ENCODE data around the gene RAB5B. TPM values are rescaled to one million over a fixed set of nuclear protein-coding genes. Genes with fewer than 3 reads are reported as not detected.
A peak's percentile ranks its signal among the peaks of the same experiment; 100 is the strongest.

RAB5B gene
- total and polyA plus RNA-seq, 7 donors: 82.8 to 113 (median 101) TPM

GRCh38 chr12:55972042-55972441 lies 1.8 kb upstream of the RAB5B start:
- DNase-seq: peak; percentile 40
- H3K4me1 ChIP-seq: peaks cover 0 to 49% (median 36%) of the 10 kb centered on the region in 4 donors
- H3K27ac ChIP-seq: peak overlapping the region; percentile 86 to 92 (median 90)
- intact Hi-C loops (cut with DNase I): no loop called here
- H3K4me3 ChIP-seq: peak overlapping the region in 1 of 4 donors; percentile 62
- H3K36me3 ChIP-seq: peaks cover 0 to 13% (median 0%) of the 10 kb centered on the region in 4 donors
- no peak for TF ChIP-seq POLR2A (IDR thresholded peaks at IDR 0.05)
- TF ChIP-seq EP300 (IDR thresholded peaks at IDR 0.05): no peak
- TF ChIP-seq CTCF (IDR thresholded peaks at IDR 0.05): no peak
- TF ChIP-seq POLR2AphosphoS5 (IDR thresholded peaks at IDR 0.05): no peak
- H3K9me3 ChIP-seq: no peaks in the 10 kb centered on the region
- WGBS, 2 donors: 50 to 69% methylated on average over 3 of the region's 3 CpGs
- no peaks in the 10 kb centered on the region for H3K27me3 ChIP-seq

GRCh38 chr12:55972456-55972855 lies 1.4 kb upstream of the RAB5B start:
- no peaks in the 10 kb centered on the region for H3K27me3 ChIP-seq
- H3K4me1 ChIP-seq: peaks cover 0 to 50% (median 34%) of the 10 kb centered on the region in 4 donors
- H3K4me3 ChIP-seq: peak overlapping the region in 3 of 4 donors; percentile 54 to 62 (median 59)
- intact Hi-C loops (cut with DNase I): no loop called here
- WGBS, 2 donors: 13 to 31% methylated on average over 1 of the region's 1 CpG
- peak overlapping the region; percentile 86 to 92 (median 90) for H3K27ac ChIP-seq
- H3K9me3 ChIP-seq: no peaks in the 10 kb centered on the region
- TF ChIP-seq EP300 (IDR thresholded peaks at IDR 0.05): no peak
- TF ChIP-seq CTCF (IDR thresholded peaks at IDR 0.05): no peak
- TF ChIP-seq POLR2A (IDR thresholded peaks at IDR 0.05): no peak
- no peak for TF ChIP-seq POLR2AphosphoS5 (IDR thresholded peaks at IDR 0.05)
- no peak for DNase-seq
- peaks cover 0 to 14% (median 0%) of the 10 kb centered on the region in 4 donors for H3K36me3 ChIP-seq

GRCh38 chr12:55972911-55973598 lies 823 bp upstream of the RAB5B start:
- WGBS, 2 donors: 0 to 1% methylated on average over 18 of the region's 18 CpGs
- intact Hi-C loops (cut with DNase I): no loop called here
- TF ChIP-seq POLR2A (IDR thresholded peaks at IDR 0.05): peak; percentile 80 to 85
- no peak for TF ChIP-seq EP300 (IDR thresholded peaks at IDR 0.05)
- TF ChIP-seq POLR2AphosphoS5 (IDR thresholded peaks at IDR 0.05): peak; percentile 79 to 92 (median 90)

GRCh38 chr12:55974308-55974730 lies 441 bp downstream of the RAB5B start:
- peaks cover 0 to 11% (median 0%) of the 10 kb centered on the region in 4 donors for H3K36me3 ChIP-seq
- peak; percentile 82 for DNase-seq
- H3K27ac ChIP-seq: peak overlapping the region; percentile 93 to 99 (median 96)
- peak overlapping the region; percentile 84 to 100 (median 92) for H3K4me3 ChIP-seq
- H3K4me1 ChIP-seq: peaks cover 0 to 51% (median 34%) of the 10 kb centered on the region in 4 donors
- 0 to 1% methylated on average over 15 of the region's 15 CpGs for WGBS, 2 donors
- no peaks in the 10 kb centered on the region for H3K27me3 ChIP-seq
- no peak for TF ChIP-seq POLR2A (IDR thresholded peaks at IDR 0.05)
- TF ChIP-seq EP300 (IDR thresholded peaks at IDR 0.05): no peak
- TF ChIP-seq POLR2AphosphoS5 (IDR thresholded peaks at IDR 0.05): no peak
- no peak for TF ChIP-seq CTCF (IDR thresholded peaks at IDR 0.05)
- no peaks in the 10 kb centered on the region for H3K9me3 ChIP-seq
- intact Hi-C loops (cut with DNase I): loop anchor here (1.0 kb wide), 1 partner anchor 22 kb away; no protein-coding TSS in a partner anchor

More at GRCh38 chr12:55972911-55973598, 823 bp upstream of the RAB5B start:
- DNase-seq: no peak
- H3K27ac ChIP-seq: peak overlapping the region; percentile 86 to 92 (median 90)
- H3K36me3 ChIP-seq: peaks cover 0 to 14% (median 0%) of the 10 kb centered on the region in 4 donors
- no peaks in the 10 kb centered on the region for H3K9me3 ChIP-seq
- peaks cover 0 to 47% (median 33%) of the 10 kb centered on the region in 4 donors for H3K4me1 ChIP-seq
- no peaks in the 10 kb centered on the region for H3K27me3 ChIP-seq
- peak overlapping the region; percentile 47 to 62 (median 56) for H3K4me3 ChIP-seq

GRCh38 chr12:55978393-55978792 lies 4.5 kb downstream of the RAB5B start:
- Histone ChIP-seq H3K4me3 (no peak overlapping the region), H3K36me3 (peaks cover 0 to 29% (median 9%) of the 10 kb centered on the region in 4 donors), H3K27me3 (no peaks in the 10 kb centered on the region), H3K4me1 (peaks cover 0 to 45% (median 28%) of the 10 kb centered on the region in 4 donors), H3K27ac (no peak overlapping the region), H3K9me3 (no peaks in the 10 kb centered on the region)
- WGBS, 2 donors: 96 to 99% methylated on average over 7 of the region's 7 CpGs
- intact Hi-C loops (cut with DNase I): no loop called here
- TF ChIP-seq POLR2AphosphoS5 (IDR thresholded peaks at IDR 0.05): no peak
- TF ChIP-seq EP300 (IDR thresholded peaks at IDR 0.05): no peak
- no peak for TF ChIP-seq POLR2A (IDR thresholded peaks at IDR 0.05)
- TF ChIP-seq CTCF (IDR thresholded peaks at IDR 0.05): no peak
- no peak for DNase-seq

All from sigmoid colon (tissue), 7 donors.